HUES64 (cell line): ENCODE results near the gene GGTLC1. TPM values are rescaled to one million over a fixed set of nuclear protein-coding genes. Genes with fewer than 3 reads are reported as not detected.

Source experiments
- H3K27ac ChIP-seq: 2 replicates; pipeline ENCODE4 v1.7.0; 2013; ENCODE audit warnings: low read depth, low read length, inconsistent platforms
- H3K27me3 ChIP-seq: 2 replicates; pipeline ENCODE4 v1.6.1; 2013; ENCODE audit warnings: mild to moderate bottlenecking, low read length; ENCODE audit not compliant: insufficient read depth
- H3K36me3 ChIP-seq: 2 replicates; pipeline ENCODE4 v1.6.1; 2013; ENCODE audit warnings: mild to moderate bottlenecking, low read length; ENCODE audit not compliant: insufficient read depth
- H3K4me1 ChIP-seq: 2 replicates; pipeline ENCODE4 v1.6.1; 2013; ENCODE audit warnings: mild to moderate bottlenecking, low read length, moderate library complexity; ENCODE audit not compliant: insufficient read depth
- H3K4me3 ChIP-seq: 2 replicates; pipeline ENCODE4 v1.5.1; 2013; ENCODE audit warnings: mild to moderate bottlenecking, low read length, moderate library complexity
- H3K9ac ChIP-seq: 2 replicates; pipeline ENCODE4 v1.6.1; 2013; ENCODE audit warnings: mild to moderate bottlenecking, low read depth, low read length
- H3K9me3 ChIP-seq: 2 replicates; pipeline ENCODE4 v1.6.1; 2013; ENCODE audit warnings: low read depth, low read length; ENCODE audit not compliant: insufficient read depth
- WGBS: fragments of 150-250, 120-280 bp; methylation state at CpG from one replicate; pipeline ENCODE4 v1.1.7; 2013; ENCODE audit warnings: missing lambda C conversion rate; 5-methylcytosine and 5-hydroxymethylcytosine counted together
- polyA plus RNA-seq, 2 experiments: library from polyadenylated mRNA; stranded (reverse); fragments of 50-300 nt; gene quantifications; one replicate each; pipeline ENCODE4 v1.2.3, GENCODE V29; 2013

GGTLC1 gene
- not detected for polyA plus RNA-seq (2013, experiment 1 of 2)
- polyA plus RNA-seq (2013, experiment 2 of 2), result not detected

DNA sequence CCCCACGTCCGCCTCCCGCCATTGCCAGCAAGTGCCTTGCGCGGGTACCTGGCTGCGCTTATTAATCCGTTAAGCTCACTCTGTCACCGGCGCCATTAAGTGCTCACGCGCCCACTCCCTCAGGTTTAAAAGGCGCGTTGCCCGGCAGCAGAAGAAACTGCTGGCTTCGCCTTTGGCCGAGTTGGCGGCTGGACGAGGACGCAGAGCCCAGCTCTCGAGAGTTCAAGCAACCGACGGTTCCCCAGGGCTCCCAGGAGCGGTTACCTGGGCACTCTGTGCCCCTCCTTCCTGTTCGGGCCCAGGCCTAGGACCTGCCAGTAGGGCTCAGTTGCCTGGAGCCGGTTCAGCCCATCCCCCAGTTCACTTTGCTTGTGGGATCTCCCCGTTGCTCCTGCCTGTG, at the start of gene GGTLC1:
TSS of gene GGTLC1 (minus strand) at position 219 of the 400 bp plus-strand sequence. CDS start 2,168 bp downstream, outside the sequence.
- Histone ChIP-seq H3K27me3 (no peaks in the 10 kb centered on the region), H3K9ac (no peak within 1 kb of the TSS), H3K27ac (no peak within 1 kb of the TSS), H3K9me3 (no peaks in the 10 kb centered on the region), H3K4me3 (no peak within 1 kb of the TSS), H3K36me3 (no peaks in the 10 kb centered on the region), H3K4me1 (no peaks in the 10 kb centered on the region)
- WGBS, result 92% methylated on average over 25 of the region's 26 CpGs

DNA sequence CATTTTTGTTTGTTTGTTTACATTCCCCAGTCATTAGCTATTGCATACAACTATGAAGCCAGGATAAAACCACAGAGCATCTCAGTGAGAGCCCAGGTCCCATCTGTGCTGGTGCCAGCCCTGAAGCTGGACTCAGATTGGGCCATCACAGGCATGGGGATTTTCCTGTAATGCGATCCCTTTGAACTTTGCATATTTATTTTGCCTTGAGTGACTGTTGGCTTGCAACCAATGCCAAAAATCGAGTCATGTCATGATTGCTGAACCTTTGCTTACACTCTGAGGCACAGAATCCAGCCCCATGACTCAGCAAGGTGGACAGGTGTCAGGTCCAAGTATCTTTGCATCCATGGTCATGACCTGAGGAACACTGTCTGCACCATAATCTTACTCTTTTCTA, 46.2 kb upstream of the GGTLC1 start:
- Histone ChIP-seq H3K4me3 (no peak overlapping the region), H3K36me3 (no peaks in the 10 kb centered on the region), H3K9me3 (no peaks in the 10 kb centered on the region), H3K27ac (no peak overlapping the region), H3K4me1 (no peaks in the 10 kb centered on the region; the same call in 1 of the 2 replicates), H3K27me3 (no peaks in the 10 kb centered on the region), H3K9ac (no peak overlapping the region)
- WGBS, result 86% methylated on average over 2 of the region's 2 CpGs

DNA sequence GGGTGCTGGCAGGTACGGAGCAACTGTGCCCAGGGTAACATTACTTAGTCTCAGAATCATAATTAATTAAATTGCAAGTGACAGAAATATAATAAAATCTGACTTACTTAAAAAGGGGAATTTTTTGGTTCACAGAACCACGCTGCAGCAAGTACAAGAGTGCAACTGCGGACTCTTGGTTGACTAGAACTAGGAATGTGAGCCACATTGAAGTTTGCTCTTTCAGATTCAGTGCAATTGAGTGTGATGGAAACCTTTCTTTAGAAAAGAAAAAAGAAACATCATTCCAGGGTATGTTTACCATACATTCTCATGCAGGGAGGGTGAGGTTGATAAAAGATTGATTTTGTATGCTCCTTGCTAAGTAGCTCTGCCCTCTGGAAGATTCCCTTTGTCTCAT, 45.0 kb upstream of the GGTLC1 start:
- 99% methylated on average over 3 of the region's 3 CpGs for whole genome bisulfite sequencing
- Histone ChIP-seq H3K9ac (no peak overlapping the region), H3K27ac (no peak overlapping the region)

DNA sequence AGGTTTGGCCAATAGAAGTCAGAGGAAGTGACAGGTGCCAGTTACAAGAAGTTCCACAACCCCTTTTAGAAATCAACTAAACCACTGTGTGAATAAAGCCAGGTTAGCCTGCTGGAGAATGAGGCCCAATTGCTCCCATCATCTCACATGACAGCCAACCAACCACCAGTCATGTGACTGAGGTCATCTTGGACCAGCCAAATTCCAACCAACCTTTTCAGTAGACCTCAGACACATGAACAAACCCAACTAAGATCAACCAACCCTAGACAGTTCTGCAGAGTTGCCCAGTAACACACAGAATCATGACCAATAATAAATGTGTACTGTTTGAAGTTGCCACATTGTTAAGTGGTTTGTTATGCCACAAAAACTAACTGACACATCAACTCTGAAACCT, 44.6 kb upstream of the GGTLC1 start:
- Histone ChIP-seq H3K9me3 (no peaks in the 10 kb centered on the region), H3K27ac (no peak overlapping the region), H3K4me1 (no peaks in the 10 kb centered on the region; the same call in 1 of the 2 replicates), H3K36me3 (no peaks in the 10 kb centered on the region), H3K4me3 (no peak overlapping the region), H3K27me3 (no peaks in the 10 kb centered on the region), H3K9ac (no peak overlapping the region)

More for the DNA sequence above, 45.0 kb upstream of the GGTLC1 start:
- Histone ChIP-seq H3K4me1 (no peaks in the 10 kb centered on the region; the same call in 1 of the 2 replicates), H3K9me3 (no peaks in the 10 kb centered on the region), H3K36me3 (no peaks in the 10 kb centered on the region), H3K4me3 (no peak overlapping the region), H3K27me3 (no peaks in the 10 kb centered on the region)

DNA sequence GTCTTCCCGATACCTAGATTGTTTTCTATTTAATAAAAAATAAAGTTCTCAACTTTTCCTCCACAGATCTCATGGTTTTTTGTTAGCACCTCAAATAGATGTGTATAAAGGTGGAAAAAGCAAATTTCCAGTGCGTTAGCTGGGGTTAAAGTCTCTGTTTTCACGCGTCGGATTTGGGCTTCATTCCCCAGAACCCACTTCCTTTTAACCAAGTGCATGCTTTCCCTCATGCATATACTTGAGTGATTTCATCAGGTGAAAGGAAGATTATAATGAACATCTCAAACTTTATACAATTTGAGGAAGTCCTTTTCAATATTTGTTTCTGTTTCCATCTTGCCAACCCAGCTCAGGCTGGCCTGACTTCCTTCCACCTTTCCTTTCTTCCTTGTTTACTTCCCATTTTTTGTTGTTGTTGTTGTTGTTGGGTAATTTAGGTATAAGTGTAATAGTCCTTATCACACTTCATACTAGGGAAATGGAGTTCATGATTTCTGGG, 43.9 kb upstream of the GGTLC1 start:
- Histone ChIP-seq H3K9me3 (no peaks in the 10 kb centered on the region), H3K27me3 (no peaks in the 10 kb centered on the region), H3K36me3 (no peaks in the 10 kb centered on the region), H3K27ac (no peak overlapping the region), H3K4me1 (no peaks in the 10 kb centered on the region; the same call in 1 of the 2 replicates), H3K9ac (no peak overlapping the region), H3K4me3 (no peak overlapping the region)
- whole genome bisulfite sequencing, result no CpG with 5 or more reads among the region's 5 CpGs

DNA sequence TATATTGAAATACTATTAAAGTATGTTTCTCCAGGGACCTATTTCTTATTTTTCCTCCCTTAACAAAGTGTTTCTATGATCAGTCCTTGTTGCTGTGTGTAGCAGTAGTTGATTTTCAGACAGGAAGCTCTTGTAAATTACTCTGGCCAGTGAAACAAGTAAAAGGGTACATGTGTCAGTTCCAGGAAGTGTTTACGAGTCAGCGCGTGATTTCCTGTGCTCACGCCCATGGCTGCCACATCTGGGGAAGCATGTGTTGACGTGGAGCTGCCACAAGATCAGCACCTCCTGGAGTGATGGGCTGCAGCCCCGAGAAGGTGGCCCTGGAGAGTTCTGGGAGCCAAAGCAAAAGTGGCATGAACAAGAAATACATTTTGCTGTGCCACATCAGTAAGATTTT, 38.6 kb upstream of the GGTLC1 start:
- Histone ChIP-seq H3K9ac (no peak overlapping the region), H3K27me3 (no peaks in the 10 kb centered on the region), H3K36me3 (no peaks in the 10 kb centered on the region), H3K27ac (no peak overlapping the region), H3K4me3 (no peak overlapping the region), H3K9me3 (no peaks in the 10 kb centered on the region), H3K4me1 (no peaks in the 10 kb centered on the region)
- 91% methylated on average over 6 of the region's 6 CpGs for WGBS

DNA sequence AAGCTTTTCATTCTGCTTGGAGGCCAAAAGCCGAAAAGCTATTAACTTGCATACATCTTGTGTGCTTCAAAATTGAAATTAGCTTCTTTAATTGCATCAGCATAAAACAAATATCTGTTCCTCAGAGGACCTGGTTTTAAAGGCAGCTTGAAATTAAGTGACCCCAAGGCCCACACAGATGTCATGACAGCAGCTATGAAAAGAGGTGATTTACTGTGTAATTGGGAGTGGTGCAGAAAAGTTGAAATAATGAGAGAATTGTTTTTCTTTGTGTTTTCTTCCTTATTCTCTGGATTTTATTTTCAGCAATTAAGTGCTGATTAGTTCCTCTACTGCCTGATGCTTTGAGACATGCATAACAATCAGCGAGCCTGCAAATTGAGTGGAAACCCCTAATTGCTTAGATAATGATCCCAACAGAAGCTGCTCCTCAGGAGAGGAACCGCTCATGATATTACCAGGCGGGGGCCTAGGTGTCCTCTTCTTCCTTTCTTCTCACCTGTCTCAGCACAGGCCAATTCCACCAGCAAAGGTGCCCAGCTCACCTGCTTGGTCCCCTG, 34.1 kb upstream of the GGTLC1 start:
- no peaks in the 10 kb centered on the region for H3K27me3 ChIP-seq
- H3K4me1 ChIP-seq, result no peaks in the 10 kb centered on the region
- 95% methylated on average over 4 of the region's 4 CpGs for WGBS
- H3K4me3 ChIP-seq, result no peak overlapping the region
- no peak overlapping the region for H3K27ac ChIP-seq
- H3K36me3 ChIP-seq, result no peaks in the 10 kb centered on the region
- no peaks in the 10 kb centered on the region for H3K9me3 ChIP-seq
- H3K9ac ChIP-seq, result no peak overlapping the region

DNA sequence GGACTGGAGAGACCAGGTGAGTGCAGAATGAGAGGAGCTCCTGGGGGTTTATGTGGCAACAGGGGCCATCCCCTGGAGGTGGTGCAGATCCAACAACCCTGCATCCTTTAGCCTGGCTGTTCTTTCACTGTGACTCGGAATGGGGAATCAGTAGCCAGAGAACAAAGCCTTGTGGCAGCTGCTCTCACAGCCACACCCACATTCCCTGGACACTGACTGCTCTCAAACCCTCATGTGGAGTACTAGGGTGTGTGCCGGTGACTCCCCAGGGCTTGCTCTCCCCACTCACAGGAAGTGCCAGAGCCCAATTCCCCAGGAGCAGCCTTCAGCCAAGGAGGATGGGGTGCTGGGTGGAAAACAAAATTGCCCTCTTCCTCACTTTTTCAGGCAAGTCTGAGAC, 30.2 kb upstream of the GGTLC1 start:
- no peaks in the 10 kb centered on the region for H3K27me3 ChIP-seq
- H3K9me3 ChIP-seq, result no peaks in the 10 kb centered on the region
- no peak overlapping the region for H3K4me3 ChIP-seq
- no peaks in the 10 kb centered on the region for H3K4me1 ChIP-seq
- H3K9ac ChIP-seq, result no peak overlapping the region
- H3K36me3 ChIP-seq, result no peaks in the 10 kb centered on the region
- 68% methylated on average over 2 of the region's 2 CpGs for WGBS
- H3K27ac ChIP-seq, result no peak overlapping the region

DNA sequence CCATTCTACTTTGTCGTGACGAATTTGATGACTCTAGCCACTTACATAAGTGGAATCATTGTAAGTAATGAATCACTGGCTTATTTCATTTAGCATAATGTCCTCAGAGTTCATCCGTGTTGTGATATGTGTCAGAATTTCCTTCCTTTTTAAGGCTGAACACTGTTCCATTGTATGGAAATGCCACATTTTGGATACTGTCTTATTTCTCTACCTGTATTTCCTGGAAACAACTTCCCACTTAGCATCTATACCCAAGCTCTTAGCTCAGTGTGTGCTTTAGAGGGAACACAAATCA, 28.8 kb upstream of the GGTLC1 start:
- Histone ChIP-seq H3K36me3 (no peaks in the 10 kb centered on the region), H3K9ac (no peak overlapping the region), H3K27ac (no peak overlapping the region), H3K4me3 (no peak overlapping the region), H3K27me3 (no peaks in the 10 kb centered on the region), H3K4me1 (no peaks in the 10 kb centered on the region), H3K9me3 (no peaks in the 10 kb centered on the region)
- 90% methylated on average over 3 of the region's 3 CpGs for WGBS

DNA sequence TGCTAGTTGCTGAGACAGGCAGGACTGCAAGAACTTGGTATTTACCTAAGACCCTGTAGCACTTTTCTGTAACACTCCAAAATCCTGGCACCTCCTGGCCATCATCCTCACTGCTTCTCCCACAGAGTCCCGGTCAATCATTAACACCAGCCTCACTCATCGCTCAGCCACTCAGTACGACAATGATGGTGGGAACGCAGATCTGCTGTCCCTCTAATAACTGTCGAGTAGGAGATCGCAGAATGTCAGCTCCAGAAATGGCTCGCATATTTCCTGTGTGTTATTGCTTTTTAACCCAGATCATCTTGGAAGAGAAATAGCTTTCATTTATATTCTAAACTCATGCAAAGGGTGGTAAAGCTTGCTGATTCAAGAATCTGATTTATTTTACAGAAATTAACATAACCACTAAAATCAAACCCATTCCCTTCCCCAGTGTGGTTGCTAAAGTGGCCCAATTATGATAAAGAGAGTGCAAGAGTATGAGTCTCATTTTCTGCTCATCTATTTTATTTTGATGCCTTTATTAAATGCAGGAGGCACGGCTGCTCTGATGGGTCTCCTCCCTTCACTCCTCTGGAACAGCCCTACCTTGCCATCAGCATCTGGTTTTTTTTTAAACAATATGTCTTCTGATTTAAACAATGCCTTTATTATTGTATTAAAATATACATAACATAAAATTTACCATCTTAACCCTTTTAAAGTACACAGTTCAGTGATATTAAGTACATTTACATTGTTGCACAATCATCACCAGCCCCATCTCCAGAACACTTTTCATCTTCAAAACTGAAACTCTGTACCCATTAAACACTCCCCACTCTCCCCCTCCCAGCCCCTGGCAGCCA, 28.3 kb upstream of the GGTLC1 start:
- H3K4me1 ChIP-seq, result no peaks in the 10 kb centered on the region
- no peak overlapping the region for H3K27ac ChIP-seq
- H3K9me3 ChIP-seq, result no peaks in the 10 kb centered on the region
- H3K9ac ChIP-seq, result no peak overlapping the region
- WGBS, result 93% methylated on average over 8 of the region's 8 CpGs
- no peak overlapping the region for H3K4me3 ChIP-seq
- no peaks in the 10 kb centered on the region for H3K36me3 ChIP-seq
- H3K27me3 ChIP-seq, result no peaks in the 10 kb centered on the region

DNA sequence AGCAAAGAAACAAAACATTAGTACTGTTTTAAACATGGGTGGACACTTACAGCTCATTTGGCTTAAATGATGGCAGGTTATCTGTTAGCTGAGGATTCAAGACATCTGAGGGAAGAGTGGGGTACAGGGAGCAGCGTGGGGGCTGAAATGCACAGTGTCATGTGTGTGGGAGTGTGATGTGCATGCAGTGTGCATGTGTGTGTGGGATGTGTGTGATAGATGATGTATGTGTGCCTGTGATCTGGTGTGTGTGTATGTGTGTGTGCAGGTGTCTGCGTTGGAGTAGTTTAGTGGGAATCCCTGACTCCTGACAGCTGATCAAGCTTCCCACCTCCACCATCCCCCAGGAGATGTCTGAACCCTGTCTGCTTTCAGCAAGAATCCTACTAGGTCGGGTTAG, 25.4 kb upstream of the GGTLC1 start:
- Histone ChIP-seq H3K4me3 (no peak overlapping the region), H3K4me1 (no peaks in the 10 kb centered on the region), H3K9ac (no peak overlapping the region), H3K9me3 (no peaks in the 10 kb centered on the region), H3K27me3 (no peaks in the 10 kb centered on the region), H3K36me3 (no peaks in the 10 kb centered on the region), H3K27ac (no peak overlapping the region)
- WGBS, result 87% methylated on average over 2 of the region's 3 CpGs
